PC-3 (cell line): Measurements from ENCODE around the gene MDGA2.

ENCODE experiments used
- EZH2phosphoT487 ChIP-seq: fragments of 300-600 bp; sonication (generic); IDR thresholded peaks from 2 replicates; pipeline ENCODE4 v1.6.1; 2018; ENCODE audit warnings: mild to moderate bottlenecking, antibody characterized with exemption, low read length, borderline replicate concordance
- TF ChIP-seq, protein P1 (sequence below): fragments of 300-600 bp; sonication (generic); conservative IDR thresholded peaks from 2 replicates; pipeline ENCODE4 v1.5.1; 2017; ENCODE audit warnings: antibody characterized with exemption, low read depth, mild to moderate bottlenecking, low read length

DNA sequence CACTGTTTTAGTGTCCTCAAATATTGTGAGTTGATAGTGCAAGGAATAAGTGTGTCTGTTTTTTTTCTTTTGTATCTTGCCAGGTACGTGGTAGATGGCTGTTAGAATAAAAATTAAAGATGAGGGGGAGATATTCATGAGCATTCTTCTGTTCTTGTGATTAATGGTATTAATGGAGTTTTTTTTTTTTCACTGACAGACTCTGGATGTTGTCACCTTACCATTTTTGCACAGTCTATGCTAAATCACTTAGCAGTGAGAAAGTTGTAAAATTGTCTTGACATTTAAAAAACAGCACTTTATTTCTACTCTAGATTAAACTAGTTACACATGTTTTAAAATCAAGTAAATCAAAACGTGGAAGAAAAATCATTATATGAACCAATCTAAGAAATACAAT is 204.3 kb downstream of the MDGA2 start:
- TF ChIP-seq EZH2phosphoT487: no peak
- TF ChIP-seq, protein P1, sequence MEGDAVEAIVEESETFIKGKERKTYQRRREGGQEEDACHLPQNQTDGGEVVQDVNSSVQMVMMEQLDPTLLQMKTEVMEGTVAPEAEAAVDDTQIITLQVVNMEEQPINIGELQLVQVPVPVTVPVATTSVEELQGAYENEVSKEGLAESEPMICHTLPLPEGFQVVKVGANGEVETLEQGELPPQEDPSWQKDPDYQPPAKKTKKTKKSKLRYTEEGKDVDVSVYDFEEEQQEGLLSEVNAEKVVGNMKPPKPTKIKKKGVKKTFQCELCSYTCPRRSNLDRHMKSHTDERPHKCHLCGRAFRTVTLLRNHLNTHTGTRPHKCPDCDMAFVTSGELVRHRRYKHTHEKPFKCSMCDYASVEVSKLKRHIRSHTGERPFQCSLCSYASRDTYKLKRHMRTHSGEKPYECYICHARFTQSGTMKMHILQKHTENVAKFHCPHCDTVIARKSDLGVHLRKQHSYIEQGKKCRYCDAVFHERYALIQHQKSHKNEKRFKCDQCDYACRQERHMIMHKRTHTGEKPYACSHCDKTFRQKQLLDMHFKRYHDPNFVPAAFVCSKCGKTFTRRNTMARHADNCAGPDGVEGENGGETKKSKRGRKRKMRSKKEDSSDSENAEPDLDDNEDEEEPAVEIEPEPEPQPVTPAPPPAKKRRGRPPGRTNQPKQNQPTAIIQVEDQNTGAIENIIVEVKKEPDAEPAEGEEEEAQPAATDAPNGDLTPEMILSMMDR: no peak
